22Rv1 (cell line): ENCODE data around the gene SPATA3.

Experiments used
- ZFX ChIP-seq: fragments of 450-650 bp; IDR thresholded peaks from 2 replicates; pipeline ENCODE4 v1.6.1; 2017; ENCODE audit warnings: antibody characterized with exemption, borderline replicate concordance
- TF ChIP-seq, protein P1 (sequence below): fragments of 450-650 bp; IDR thresholded peaks from 2 replicates; pipeline ENCODE4 v1.5.1; 2017; ENCODE audit warnings: mild to moderate bottlenecking

- TF ChIP-seq, protein P1, sequence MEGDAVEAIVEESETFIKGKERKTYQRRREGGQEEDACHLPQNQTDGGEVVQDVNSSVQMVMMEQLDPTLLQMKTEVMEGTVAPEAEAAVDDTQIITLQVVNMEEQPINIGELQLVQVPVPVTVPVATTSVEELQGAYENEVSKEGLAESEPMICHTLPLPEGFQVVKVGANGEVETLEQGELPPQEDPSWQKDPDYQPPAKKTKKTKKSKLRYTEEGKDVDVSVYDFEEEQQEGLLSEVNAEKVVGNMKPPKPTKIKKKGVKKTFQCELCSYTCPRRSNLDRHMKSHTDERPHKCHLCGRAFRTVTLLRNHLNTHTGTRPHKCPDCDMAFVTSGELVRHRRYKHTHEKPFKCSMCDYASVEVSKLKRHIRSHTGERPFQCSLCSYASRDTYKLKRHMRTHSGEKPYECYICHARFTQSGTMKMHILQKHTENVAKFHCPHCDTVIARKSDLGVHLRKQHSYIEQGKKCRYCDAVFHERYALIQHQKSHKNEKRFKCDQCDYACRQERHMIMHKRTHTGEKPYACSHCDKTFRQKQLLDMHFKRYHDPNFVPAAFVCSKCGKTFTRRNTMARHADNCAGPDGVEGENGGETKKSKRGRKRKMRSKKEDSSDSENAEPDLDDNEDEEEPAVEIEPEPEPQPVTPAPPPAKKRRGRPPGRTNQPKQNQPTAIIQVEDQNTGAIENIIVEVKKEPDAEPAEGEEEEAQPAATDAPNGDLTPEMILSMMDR, result no peak
- no peak for TF ChIP-seq ZFX
Observed at GRCh38 chr2:230990131-230990898, 5.6 kb upstream of the SPATA3 start.
